H1 (cell line): ENCODE data around the gene TPRN. TPM values are rescaled to one million over a fixed set of nuclear protein-coding genes. Genes with fewer than 3 reads are reported as not detected.

ENCODE experiments used
- CTCF ChIA-PET: fragments of 300-600 bp; sonication (Branson Sonifier 250); formaldehyde crosslinking; loops from one replicate; lab custom pipeline; 2021; ENCODE audit not compliant: partially characterized antibody; lab: Charles Lee
- POLR2A ChIA-PET: fragments of 300-600 bp; sonication (Branson Sonifier 250); formaldehyde crosslinking; loops from one replicate; lab custom pipeline; 2021; ENCODE audit warnings: inconsistent platforms; ENCODE audit not compliant: partially characterized antibody; lab: Charles Lee
- DNase-seq, 2 experiments: peaks; one replicate each; pipeline versions ENCODE4 v3.0.0 to v3.0.0-alpha.2; 2010 to 2022; ENCODE audit warnings: low spot score in 2 of 2, low read depth in 1 of 2, mixed read lengths in 1 of 2
- FAIRE-seq: peaks from 2 replicates; lab custom pipeline; 2011; peaks lifted over from hg19 to GRCh38; lab: Jason Lieb, UNC
- H2AFZ ChIP-seq: 2 replicates; pipeline ENCODE4 v1.8.1; 2012; ENCODE audit warnings: low read length, inconsistent platforms
- H2AK5ac ChIP-seq: 2 replicates; pipeline ENCODE4 v1.6.1; 2013; ENCODE audit warnings: low read depth, low read length
- H2BK120ac ChIP-seq: replicated peaks from 2 replicates; pipeline ENCODE3; 2013; ENCODE audit warnings: low read depth, low read length, inconsistent platforms
- H2BK12ac ChIP-seq: 2 replicates; pipeline ENCODE4 v1.6.1; 2013; ENCODE audit warnings: low read depth, low read length
- H2BK15ac ChIP-seq: 2 replicates; pipeline ENCODE4 v1.6.1; 2013; ENCODE audit warnings: low read length
- H2BK20ac ChIP-seq: 2 replicates; pipeline ENCODE4 v1.6.1; 2013; ENCODE audit warnings: low read length
- H2BK5ac ChIP-seq: 2 replicates; pipeline ENCODE4 v1.6.1; 2013; ENCODE audit warnings: low read depth, low read length
- H3K14ac ChIP-seq: 2 replicates; pipeline ENCODE4 v1.6.1; 2013; ENCODE audit warnings: inconsistent platforms; ENCODE audit not compliant: insufficient read length
- H3K18ac ChIP-seq: 2 replicates; pipeline ENCODE4 v1.6.1; 2013; ENCODE audit warnings: low read length; ENCODE audit errors: extremely low read depth
- H3K23ac ChIP-seq: 2 replicates; pipeline ENCODE4 v1.6.1; 2013; ENCODE audit warnings: inconsistent platforms; ENCODE audit not compliant: insufficient read length
- H3K23me2 ChIP-seq: 2 replicates; pipeline ENCODE4 v1.6.1; 2013; ENCODE audit warnings: low read depth, low read length
- H3K27ac ChIP-seq: 2 replicates; pipeline ENCODE4 v1.6.1; 2011; ENCODE audit warnings: low read depth, low read length, inconsistent platforms
- H3K27me3 ChIP-seq, 4 experiments: replicated peaks in 1 of 4; 1 replicate in 1 of 4; 2 replicates in 3 of 4; pipeline versions ENCODE4 v1.6.1 to v1.8.1; 2011 to 2013; ENCODE audit warnings: low read length in 3 of 4, mild to moderate bottlenecking in 3 of 4, inconsistent platforms in 2 of 4, mixed read lengths in 2 of 4, moderate library complexity in 1 of 4; ENCODE audit not compliant: control insufficient read depth in 3 of 4, insufficient read depth in 3 of 4; ENCODE audit errors: extremely low read depth in 1 of 4
- H3K36me3 ChIP-seq, 4 experiments: 2 replicates each; pipeline versions ENCODE4 v1.6.1 to v1.8.1; 2011 to 2013; ENCODE audit warnings: mild to moderate bottlenecking in 4 of 4, low read length in 3 of 4, moderate library complexity in 2 of 4, control low read depth in 1 of 4, inconsistent platforms in 1 of 4; ENCODE audit not compliant: insufficient read depth in 4 of 4, control insufficient read depth in 2 of 4
- H3K4ac ChIP-seq: replicated peaks from 2 replicates; pipeline ENCODE3; 2013; ENCODE audit warnings: low read length, low read depth, mixed read lengths, inconsistent platforms; ENCODE audit not compliant: insufficient read length
- H3K4me1 ChIP-seq, 4 experiments: replicated peaks in 1 of 4; 1 replicate in 1 of 4; 2 replicates in 3 of 4; pipeline versions ENCODE4 v1.6.1 to v1.8.1; 2011 to 2013; ENCODE audit warnings: low read length in 3 of 4, inconsistent platforms in 2 of 4, mixed read lengths in 1 of 4; ENCODE audit not compliant: insufficient read depth in 4 of 4, control insufficient read depth in 3 of 4
- H3K4me2 ChIP-seq, 2 experiments: 2 replicates each; pipeline versions ENCODE4 v1.6.1 to v1.8.1; 2011 to 2013; ENCODE audit warnings: low read depth in 2 of 2, low read length in 2 of 2, control low read depth in 1 of 2, inconsistent platforms in 1 of 2, mild to moderate bottlenecking in 1 of 2; ENCODE audit not compliant: insufficient read depth in 1 of 2
- H3K4me3 ChIP-seq, 4 experiments: fragments of 200-600, 300-600 bp in 1 of 4; sonication (generic), shearing (Covaris generic), sonication (Bioruptor Twin) in 1 of 4; 2 replicates each; pipeline versions ENCODE4 v1.5.1 to v1.8.1; 2011 to 2016; ENCODE audit warnings: low read length in 4 of 4, low read depth in 3 of 4, control low read depth in 2 of 4, inconsistent platforms in 2 of 4, mild to moderate bottlenecking in 2 of 4, mixed read lengths in 1 of 4, moderate library complexity in 1 of 4; ENCODE audit not compliant: insufficient read depth in 2 of 4; ENCODE audit errors: extremely low read depth in 1 of 4
- H3K56ac ChIP-seq: replicated peaks from 2 replicates; pipeline ENCODE3; 2013; ENCODE audit warnings: low read depth, mild to moderate bottlenecking, mixed read lengths, low read length, inconsistent platforms; ENCODE audit not compliant: insufficient read length
- H3K79me1 ChIP-seq: 2 replicates; pipeline ENCODE4 v1.6.1; 2013; ENCODE audit warnings: low read depth, low read length, control low read depth
- H3K79me2 ChIP-seq, 2 experiments: 2 replicates each; pipeline versions ENCODE4 v1.6.1 to v1.8.1; 2012 to 2013; ENCODE audit warnings: low read length in 2 of 2, mild to moderate bottlenecking in 2 of 2, inconsistent platforms in 1 of 2; ENCODE audit not compliant: insufficient read depth in 2 of 2, control insufficient read depth in 1 of 2
- H3K9ac ChIP-seq, 4 experiments: replicated peaks in 1 of 4; 1 replicate in 1 of 4; 2 replicates in 3 of 4; pipeline versions ENCODE4 v1.6.1 to v1.8.1; 2011 to 2013; ENCODE audit warnings: low read depth in 3 of 4, low read length in 3 of 4, control low read depth in 2 of 4, mild to moderate bottlenecking in 2 of 4, moderate library complexity in 2 of 4, inconsistent platforms in 1 of 4; ENCODE audit errors: extremely low read depth in 1 of 4
- H3K9me3 ChIP-seq, 2 experiments: 2 replicates each; pipeline versions ENCODE4 v1.6.1 to v1.8.1; 2012 to 2013; ENCODE audit warnings: mild to moderate bottlenecking in 2 of 2, moderate library complexity in 2 of 2, control low read depth in 1 of 2, inconsistent platforms in 1 of 2, low read depth in 1 of 2, low read length in 1 of 2, mixed read lengths in 1 of 2; ENCODE audit not compliant: insufficient read depth in 2 of 2
- H4K20me1 ChIP-seq, 2 experiments: replicated peaks in 1 of 2; 2 replicates each; pipeline versions ENCODE3 to v1.8.1; 2011 to 2013; ENCODE audit warnings: inconsistent platforms in 2 of 2, low read length in 2 of 2, mild to moderate bottlenecking in 1 of 2; ENCODE audit not compliant: insufficient read depth in 2 of 2, control insufficient read depth in 1 of 2
- H4K5ac ChIP-seq: 2 replicates; pipeline ENCODE4 v1.6.1; 2013; ENCODE audit warnings: low read length, low read depth, mixed read lengths, inconsistent platforms; ENCODE audit not compliant: insufficient read length
- H4K8ac ChIP-seq: 2 replicates; pipeline ENCODE4 v1.8.0; 2013; ENCODE audit warnings: mild to moderate bottlenecking, moderate library complexity, low read length, inconsistent platforms; ENCODE audit not compliant: insufficient read depth; ENCODE audit errors: extremely low read depth
- H4K91ac ChIP-seq: replicated peaks from 2 replicates; pipeline ENCODE3; 2013; ENCODE audit warnings: low read length, mixed read lengths, inconsistent platforms; ENCODE audit not compliant: insufficient read length
- NRF1 ChIP-seq: IDR thresholded peaks from 2 replicates; pipeline ENCODE4 v1.6.1; 2011; ENCODE audit warnings: mild to moderate bottlenecking, low read depth, low read length, improper control_type of control experiment
- PHF8 ChIP-seq: fragments of 200-600 bp; sonication (generic); conservative IDR thresholded peaks from 2 replicates; pipeline ENCODE4 v1.7.1; 2012; ENCODE audit warnings: low read depth, mild to moderate bottlenecking, inconsistent platforms, low read length, moderate library complexity
- SP1 ChIP-seq: IDR thresholded peaks from 2 replicates; pipeline ENCODE4 v1.6.1; 2011; ENCODE audit warnings: low read depth, low read length
- SP4 ChIP-seq: IDR thresholded peaks from 2 replicates; pipeline ENCODE4 v1.6.1; 2012; ENCODE audit warnings: low read length, inconsistent platforms
- WGBS, 2 experiments: shearing (Covaris generic) in 1 of 2; methylation state at CpG; one replicate each; pipeline versions ENCODE4 v1.1.6 to v1.1.7; 2013 to 2015; ENCODE audit warnings: low lambda C conversion rate in 2 of 2, mixed read lengths in 2 of 2, inconsistent platforms in 1 of 2, low coverage in 1 of 2, missing lambda C conversion rate in 1 of 2; ENCODE audit not compliant: insufficient replicate concordance in 2 of 2, insufficient coverage in 1 of 2, insufficient read length in 1 of 2; ENCODE audit errors: extremely low coverage in 1 of 2, missing lambda C conversion rate in 1 of 2; 5-methylcytosine and 5-hydroxymethylcytosine counted together
- polyA plus RNA-seq, 7 experiments: library from polyadenylated mRNA; depleted of rRNA in 3 of 7; stranded (reverse) in 5 of 7; unstranded in 2 of 7; fragments of >200 nt in 5 of 7; fragments of 200-250 nt in 2 of 7; gene quantifications; 1 replicate in 5 of 7; 2 replicates in 1 of 7; 4 replicates in 1 of 7; pipeline versions ENCODE4 v1.2.1 to v1.2.3, GENCODE V29; 2011 to 2013; ENCODE audit warnings: missing spikeins in 2 of 7, mixed read lengths in 2 of 7
- total RNA-seq: library from RNA; stranded (reverse); fragmentation: NEBNext Ultra II Directional; extraction: Animal tissue kit (Norgen Biotek cat#: 25700); gene quantifications from 2 replicates; pipeline ENCODE4 v1.2.1, GENCODE V29; 2021

The TPRN gene
- total and polyA plus RNA-seq, 2 of the 8 experiments (the other 6 are each of a cell fraction or from before 2014, with no cell fraction given), result 9.7 to 23.2 TPM

- Histone ChIP-seq H3K23ac (no peak overlapping the region), H3K14ac (no peak overlapping the region), H4K8ac (no peak overlapping the region), H2BK5ac (no peak overlapping the region), H4K5ac (no peak overlapping the region), H3K23me2 (peaks cover 2% of the 10 kb centered on the region; the same call in 1 of the 2 replicates), H3K36me3 (no peaks in the 10 kb centered on the region; a peak in 1 of 8 replicates), H3K4ac (no peak overlapping the region), H3K27ac (no peak overlapping the region), H2BK120ac (no peak overlapping the region), H3K9me3 (peaks cover 0 to 7% of the 10 kb centered on the region in 2 experiments; a peak in 3 of 4 replicates), H4K20me1 (peaks cover 3 to 20% of the 10 kb centered on the region in 2 experiments), H2AK5ac (no peak overlapping the region; the same call in 1 of the 2 replicates), H3K4me1 (peaks cover 0 to 9% (median 0%) of the 10 kb centered on the region in 4 experiments; a peak in 1 of 7 replicates), H3K9ac (no peak overlapping the region), H3K4me3 (no peak overlapping the region), H3K4me2 (peak overlapping the region; percentile 4 to 57; a peak in 2 of 4 replicates), H3K27me3 (peaks cover 0 to 6% (median 5%) of the 10 kb centered on the region in 4 experiments; a peak in 4 of 7 replicates), H3K18ac (peak overlapping the region; percentile 32; the same call in 1 of the 2 replicates), H2AFZ (no peak overlapping the region), H4K91ac (no peak overlapping the region), H3K56ac (no peak overlapping the region), H2BK20ac (no peak overlapping the region), H2BK12ac (no peak overlapping the region), H2BK15ac (no peak overlapping the region), H3K79me1 (no peaks in the 10 kb centered on the region), H3K79me2 (no peaks in the 10 kb centered on the region; a peak in 1 of 4 replicates)
- ChIA-PET POLR2A (interaction anchor here (0.8 to 1.7 kb wide), 5 partner anchors 17 to 92 kb away, joined by 3 to 4 read pairs (median 4); partner anchors contain the start of genes ANAPC2 and SSNA1), CTCF (interaction anchor here (0.7 to 3.6 kb wide), 11 partner anchors 11 to 205 kb away, joined by 3 to 24 read pairs (median 5); partner anchors contain the start of genes C8G, FBXW5, GRIN1 and LRRC26)
- WGBS, 2 experiments, result 78% methylated on average over 16 of the region's 20 CpGs; no CpG with 5 or more reads in 1 of the 2 experiments
- FAIRE-seq (no peak), DNase-seq (no peak)
- TF ChIP-seq PHF8 (no peak), SP1 (no peak), SP4 (0 out of 2 replicates have a peak, but pooled peaks have one; percentile 56), NRF1 (no peak)
These were observed 50.5 kb downstream of the TPRN start for GRCh38 chr9:137149942-137150616.
